Ascending aorta (tissue), 2 donors: ENCODE results near the gene FAM111A. TPM values are rescaled to one million over a fixed set of nuclear protein-coding genes. Genes with fewer than 3 reads are reported as not detected.
A peak's percentile ranks its signal among the peaks of the same experiment; 100 is the strongest.
"Not testable (repeated sequence)": the region's sequence is repeated elsewhere in the genome, so short reads cannot be mapped to it uniquely, and the experiment has no call there.

Source experiments
- DNase-seq, 2 donors: peaks; one replicate each; pipeline ENCODE4 v3.0.0-alpha.2; 2019; ENCODE audit warnings: low spot score in 2 of 2
- H3K27ac ChIP-seq, 2 donors: fragments of 200-600 bp; sonication (generic); one replicate each; pipeline ENCODE4 v1.5.1; 2016 to 2017; ENCODE audit warnings: mild to moderate bottlenecking in 1 of 2
- H3K27me3 ChIP-seq: fragments of 200-600 bp; sonication (generic); one replicate; pipeline ENCODE4 v1.5.1; 2017
- H3K36me3 ChIP-seq, 2 donors: fragments of 200-600 bp; sonication (generic); one replicate each; pipeline ENCODE4 v1.5.1; 2016
- H3K4me1 ChIP-seq, 2 donors: fragments of 200-600 bp; sonication (generic); one replicate each; pipeline ENCODE4 v1.5.1; 2016 to 2017; ENCODE audit warnings: mild to moderate bottlenecking in 1 of 2
- H3K4me3 ChIP-seq, 2 donors: fragments of 200-600 bp; sonication (generic); one replicate each; pipeline ENCODE4 v1.5.1; 2016 to 2017; ENCODE audit warnings: mild to moderate bottlenecking in 1 of 2
- H3K9me3 ChIP-seq, 2 donors: fragments of 200-600 bp; sonication (generic); one replicate each; pipeline ENCODE4 v1.5.1; 2016
- CTCF ChIP-seq, 3 experiments: fragments of 200-600 bp in 2 of 3; fragments of 450-650 bp in 1 of 3; sonication (generic) in 2 of 3; IDR thresholded peaks; one replicate each; pipeline ENCODE4 v1.5.1; 2016 to 2019; ENCODE audit warnings: antibody characterized with exemption in 3 of 3, mild to moderate bottlenecking in 1 of 3, moderate library complexity in 1 of 3
- intact Hi-C: fragments of 100-400 bp; cut with DNase I; formaldehyde crosslinking; loops from one replicate; pipeline ENCODE4 v1.15.1; 2023
- total RNA-seq: library from RNA; depleted of rRNA; stranded (reverse); fragments of >200 nt; gene quantifications from one replicate; pipeline ENCODE4 v1.1.0, GENCODE V29; 2016

FAM111A gene
- total RNA-seq, 1 donor from 2014 or later: 54.3 TPM

- intact Hi-C loops: no loop called here
Measured at GRCh38 chr11:59102259-59102765, 40.3 kb upstream of the FAM111A start.

GRCh38 chr11:59106363-59107336, 36.0 kb upstream of the FAM111A start, which contains the start of gene FAM111B:
TSS of gene FAM111B (plus strand) at chr11:59107237. CDS start at chr11:59109626, 2,389 bp downstream.
- no peaks in the 10 kb centered on the region for H3K9me3 ChIP-seq
- no peaks in the 10 kb centered on the region for H3K27me3 ChIP-seq
- H3K36me3 ChIP-seq: no peaks in the 10 kb centered on the region
- peak; percentile 30 to 86 for DNase-seq
- H3K27ac ChIP-seq: peak within 1 kb of the TSS in 1 of 2 donors; percentile 46
- peak within 1 kb of the TSS; percentile 40 to 72 for H3K4me3 ChIP-seq
- intact Hi-C loops: loop anchor here (2.0 kb wide), 1 partner anchor 36 kb away; the partner anchor contains the start of gene FAM111A
- peaks cover 2 to 6% of the 10 kb centered on the region in 2 donors for H3K4me1 ChIP-seq
- no peak for TF ChIP-seq CTCF (IDR thresholded peaks at IDR 0.05)

More at GRCh38 chr11:59102259-59102765, 40.3 kb upstream of the FAM111A start:
- Histone ChIP-seq H3K4me1 (peaks cover 2 to 6% of the 10 kb centered on the region in 2 donors), H3K36me3 (no peaks in the 10 kb centered on the region), H3K27me3 (no peaks in the 10 kb centered on the region), H3K27ac (no peak overlapping the region), H3K4me3 (peak overlapping the region; percentile 16 to 52), H3K9me3 (no peaks in the 10 kb centered on the region)
- peak in 1 of 2 donors; percentile 72 for DNase-seq
- TF ChIP-seq CTCF (IDR thresholded peaks at IDR 0.05): peak in 2 of 3 experiments; percentile 15 to 41

- H3K9me3 ChIP-seq, DNase-seq, H3K27me3 ChIP-seq, H3K36me3 ChIP-seq, H3K27ac ChIP-seq, H3K4me1 ChIP-seq: not testable (repeated sequence)
- peak overlapping the region in 1 of 2 donors; percentile 72 for H3K4me3 ChIP-seq
- intact Hi-C loops: loop anchor here (2.0 kb wide), 1 partner anchor 35 kb away; the partner anchor contains the start of gene FAM111A
Measured at GRCh38 chr11:59107721-59108120, 34.9 kb upstream of the FAM111A start.

- intact Hi-C loops: no loop called here
- TF ChIP-seq CTCF (IDR thresholded peaks at IDR 0.05): no peak
Measured at GRCh38 chr11:59112494-59112893, 30.2 kb upstream of the FAM111A start.

GRCh38 chr11:59114344-59114743, 28.3 kb upstream of the FAM111A start:
- no peak overlapping the region for H3K4me3 ChIP-seq
- no peaks in the 10 kb centered on the region for H3K4me1 ChIP-seq
- no peaks in the 10 kb centered on the region for H3K27me3 ChIP-seq
- no peaks in the 10 kb centered on the region for H3K36me3 ChIP-seq
- intact Hi-C loops: no loop called here
- TF ChIP-seq CTCF (IDR thresholded peaks at IDR 0.05): no peak
- DNase-seq: no peak
- no peak overlapping the region for H3K27ac ChIP-seq
- H3K9me3 ChIP-seq: peaks cover 12 to 15% of the 10 kb centered on the region in 2 donors

More at GRCh38 chr11:59112494-59112893, 30.2 kb upstream of the FAM111A start:
- H3K27ac ChIP-seq: no peak overlapping the region
- no peaks in the 10 kb centered on the region for H3K27me3 ChIP-seq
- peaks cover 1 to 4% of the 10 kb centered on the region in 2 donors for H3K9me3 ChIP-seq
- H3K36me3 ChIP-seq: no peaks in the 10 kb centered on the region
- no peaks in the 10 kb centered on the region for H3K4me1 ChIP-seq
- DNase-seq: no peak
- no peak overlapping the region for H3K4me3 ChIP-seq

GRCh38 chr11:59115553-59115952, 27.1 kb upstream of the FAM111A start:
- H3K4me1 ChIP-seq: no peaks in the 10 kb centered on the region
- H3K9me3 ChIP-seq: peaks cover 12 to 15% of the 10 kb centered on the region in 2 donors
- TF ChIP-seq CTCF (IDR thresholded peaks at IDR 0.05): no peak
- H3K27me3 ChIP-seq: no peaks in the 10 kb centered on the region
- DNase-seq: no peak
- intact Hi-C loops: no loop called here
- no peak overlapping the region for H3K27ac ChIP-seq
- no peaks in the 10 kb centered on the region for H3K36me3 ChIP-seq
- H3K4me3 ChIP-seq: no peak overlapping the region
